Right lobe of liver (tissue), 4 donors: ENCODE results near the gene FTO.

Experiments used
- POLR2A ChIP-seq: fragments of 450-650 bp; IDR thresholded peaks from one replicate; pipeline ENCODE4 v1.6.1; 2017; ENCODE audit warnings: antibody characterized with exemption, mild to moderate bottlenecking
- TF ChIP-seq, protein P1 (sequence below), 4 donors: fragments of 200-600 bp in 3 of 4; fragments of 450-650 bp in 1 of 4; IDR thresholded peaks; one replicate each; pipeline versions ENCODE4 v1.5.1 to v1.8.0; 2016 to 2022; ENCODE audit warnings: antibody characterized with exemption in 4 of 4, mild to moderate bottlenecking in 2 of 4
- donor health status: DM: no; HTN: no; CAD: no.
- donor health status: DM: no; HTN: no; CAD: no.
- donor health status: DM: no; HTN: yes; CAD: no.

DNA sequence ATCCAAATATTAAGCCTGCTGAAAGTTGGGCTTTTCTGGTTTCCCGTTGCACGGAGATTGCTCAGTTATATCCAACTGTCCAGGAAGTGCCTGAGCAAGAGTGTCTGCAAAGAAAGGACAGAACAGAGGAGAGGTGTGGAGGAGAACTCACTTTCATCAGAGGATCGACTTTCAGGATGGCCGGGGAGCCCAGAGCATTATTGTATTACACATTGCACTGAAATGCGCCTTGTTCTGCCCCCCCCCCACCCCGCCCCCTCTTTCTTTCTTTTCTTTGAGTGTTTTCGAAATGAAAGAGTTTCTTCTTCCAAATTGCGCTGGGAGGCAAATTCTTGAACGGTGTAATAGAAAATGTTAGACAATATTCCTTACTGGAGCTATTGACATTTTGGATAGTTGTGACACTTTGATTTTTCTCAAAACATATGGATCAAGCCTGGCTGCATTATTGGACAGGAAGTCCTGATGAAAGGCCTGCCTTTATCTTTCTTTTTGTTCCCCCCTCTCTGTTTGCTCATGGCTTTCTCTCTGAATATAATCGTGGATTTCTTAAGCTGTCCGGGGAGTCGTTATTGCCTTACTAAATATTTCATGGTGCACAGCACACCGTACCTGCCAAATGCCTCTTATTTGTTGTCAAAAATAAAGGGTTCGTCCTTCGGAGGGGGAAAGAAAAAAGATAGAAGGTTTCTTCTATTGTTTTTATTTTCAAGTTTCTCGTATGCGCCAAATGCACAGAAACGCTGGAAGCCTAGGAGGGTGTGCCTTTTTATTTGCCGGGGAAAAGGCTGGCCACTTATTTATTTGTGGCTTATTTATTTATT, 471.8 kb downstream of the FTO start:
- TF ChIP-seq, protein P1, sequence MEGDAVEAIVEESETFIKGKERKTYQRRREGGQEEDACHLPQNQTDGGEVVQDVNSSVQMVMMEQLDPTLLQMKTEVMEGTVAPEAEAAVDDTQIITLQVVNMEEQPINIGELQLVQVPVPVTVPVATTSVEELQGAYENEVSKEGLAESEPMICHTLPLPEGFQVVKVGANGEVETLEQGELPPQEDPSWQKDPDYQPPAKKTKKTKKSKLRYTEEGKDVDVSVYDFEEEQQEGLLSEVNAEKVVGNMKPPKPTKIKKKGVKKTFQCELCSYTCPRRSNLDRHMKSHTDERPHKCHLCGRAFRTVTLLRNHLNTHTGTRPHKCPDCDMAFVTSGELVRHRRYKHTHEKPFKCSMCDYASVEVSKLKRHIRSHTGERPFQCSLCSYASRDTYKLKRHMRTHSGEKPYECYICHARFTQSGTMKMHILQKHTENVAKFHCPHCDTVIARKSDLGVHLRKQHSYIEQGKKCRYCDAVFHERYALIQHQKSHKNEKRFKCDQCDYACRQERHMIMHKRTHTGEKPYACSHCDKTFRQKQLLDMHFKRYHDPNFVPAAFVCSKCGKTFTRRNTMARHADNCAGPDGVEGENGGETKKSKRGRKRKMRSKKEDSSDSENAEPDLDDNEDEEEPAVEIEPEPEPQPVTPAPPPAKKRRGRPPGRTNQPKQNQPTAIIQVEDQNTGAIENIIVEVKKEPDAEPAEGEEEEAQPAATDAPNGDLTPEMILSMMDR (IDR thresholded peaks at IDR 0.05), result no peak
- TF ChIP-seq POLR2A, result no peak
